GM12878 (cell line): Measurements from ENCODE around the gene TMEM44. TPM values are rescaled to one million over a fixed set of nuclear protein-coding genes. Genes with fewer than 3 reads are reported as not detected.

Experiments
- ATAC-seq: fragments of 200-7000 bp; cut with Tn5 transposase; 3 replicates; pipeline ENCODE4 v1.9.1; 2020; ENCODE audit warnings: mild to moderate bottlenecking, moderate library complexity
- BruUV-seq: library from RNA; stranded (reverse); fragments of 400-500 nt; replicated peaks from 2 replicates; lab custom pipeline; 2021; lab: Mats Ljungman, UMichigan
- CTCF ChIA-PET: fragments of 300-600 bp; sonication (Branson Sonifier 250); formaldehyde crosslinking; extraction: SDS; loops from one replicate; lab custom pipeline; 2021; ENCODE audit warnings: inconsistent platforms; lab: Yijun Ruan, JAX
- POLR2A ChIA-PET: fragments of 350-600 bp; formaldehyde crosslinking; extraction: SDS; loops from one replicate; lab custom pipeline; 2021; ENCODE audit warnings: inconsistent platforms; lab: Charles Lee
- RAD21 ChIA-PET: fragments of 300-600 bp; sonication (Branson Sonifier 250); formaldehyde crosslinking; loops from one replicate; lab custom pipeline; 2023; ENCODE audit warnings: antibody characterized with exemption; ENCODE audit not compliant: unreplicated experiment; lab: Charles Lee
- SMC1A ChIA-PET: fragments of 300-600 bp; sonication (Branson Sonifier 250); formaldehyde crosslinking; loops from one replicate; lab custom pipeline; 2023; ENCODE audit not compliant: unreplicated experiment, uncharacterized antibody; lab: Charles Lee
- DNase-seq: peaks from one replicate; pipeline ENCODE4 v3.0.0-alpha.2; 2011; ENCODE audit warnings: low read depth, low spot score
- FAIRE-seq: peaks from 3 replicates; lab custom pipeline; 2011; peaks lifted over from hg19 to GRCh38; lab: Jason Lieb, UNC
- H2AFZ ChIP-seq: 2 replicates; pipeline ENCODE4 v1.6.0; 2011; ENCODE audit warnings: low read depth, low read length, control low read depth; ENCODE audit not compliant: control insufficient read depth
- H3K27ac ChIP-seq: 2 replicates; pipeline ENCODE4 v1.5.1; 2011; ENCODE audit warnings: control low read depth; ENCODE audit not compliant: control insufficient read depth, insufficient read depth
- H3K27me3 ChIP-seq, 2 experiments: replicated peaks in 1 of 2; 2 replicates each; pipeline versions ENCODE4 v1.6.0 to v1.6.1; 2011; ENCODE audit warnings: low read length in 1 of 2; ENCODE audit not compliant: control insufficient read depth in 2 of 2, insufficient read depth in 2 of 2
- H3K36me3 ChIP-seq, 2 experiments: 2 replicates each; pipeline ENCODE4 v1.5.1; 2011; ENCODE audit warnings: low read length in 1 of 2; ENCODE audit not compliant: control insufficient read depth in 2 of 2, insufficient read depth in 2 of 2
- H3K4me1 ChIP-seq: 2 replicates; pipeline ENCODE4 v1.6.1; 2011; ENCODE audit warnings: mild to moderate bottlenecking, low read length, moderate library complexity, mixed read lengths; ENCODE audit not compliant: control insufficient read depth, insufficient read depth
- H3K4me2 ChIP-seq: 2 replicates; pipeline ENCODE4 v1.6.0; 2011; ENCODE audit warnings: control low read depth; ENCODE audit not compliant: control insufficient read depth, insufficient read depth
- H3K4me3 ChIP-seq: fragments of 200-600 bp; sonication (generic); 2 replicates; pipeline ENCODE4 v1.5.1; 2016
- H3K79me2 ChIP-seq: 2 replicates; pipeline ENCODE4 v1.6.0; 2011; ENCODE audit warnings: low read length; ENCODE audit not compliant: control insufficient read depth, insufficient read depth
- H3K9ac ChIP-seq: 2 replicates; pipeline ENCODE4 v1.8.0; 2011; ENCODE audit warnings: low read length, control low read depth, mixed read lengths; ENCODE audit not compliant: control insufficient read depth, insufficient read depth
- H3K9me3 ChIP-seq: replicated peaks from 3 replicates; pipeline ENCODE4 v1.5.1; 2011; ENCODE audit warnings: mild to moderate bottlenecking, low read length; ENCODE audit not compliant: control insufficient read depth, insufficient read depth
- H4K20me1 ChIP-seq: 2 replicates; pipeline ENCODE4 v1.6.0; 2011; ENCODE audit not compliant: control insufficient read depth, insufficient read depth
- BHLHE40 ChIP-seq, 2 experiments: fragments of 450-650 bp in 1 of 2; IDR thresholded peaks; 2 replicates each; pipeline ENCODE4 v1.6.1; 2011 to 2017; ENCODE audit warnings: low read depth in 2 of 2, borderline replicate concordance in 1 of 2, improper control_type of control experiment in 1 of 2, low read length in 1 of 2, mild to moderate bottlenecking in 1 of 2
- CTCF ChIP-seq, 3 experiments: IDR thresholded peaks in 2 of 3; conservative IDR thresholded peaks in 1 of 3; 2 replicates each; pipeline ENCODE4 v1.5.1; 2011; ENCODE audit warnings: low read depth in 3 of 3, low read length in 3 of 3, mild to moderate bottlenecking in 3 of 3, control low read depth in 2 of 3, moderate library complexity in 2 of 3, inconsistent platforms in 1 of 3, mixed read lengths in 1 of 3; ENCODE audit not compliant: control insufficient read depth in 2 of 3, insufficient read depth in 1 of 3; ENCODE audit errors: extremely low read depth in 1 of 3
- EGR1 ChIP-seq, 2 experiments: IDR thresholded peaks; 1 replicate in 1 of 2; 2 replicates in 1 of 2; pipeline ENCODE4 v1.6.1; 2011 to 2012; ENCODE audit warnings: low read depth in 2 of 2, low read length in 2 of 2, borderline replicate concordance in 1 of 2, mild to moderate bottlenecking in 1 of 2, moderate library complexity in 1 of 2
- KLF5 ChIP-seq: fragments of 450-650 bp; IDR thresholded peaks from 2 replicates; pipeline ENCODE4 v1.6.1; 2014; ENCODE audit warnings: mild to moderate bottlenecking; ENCODE audit not compliant: partially characterized antibody
- MYB ChIP-seq: fragments of 150-350 bp; IDR thresholded peaks from 2 replicates; pipeline ENCODE4 v1.6.1; 2014; ENCODE audit warnings: mild to moderate bottlenecking, low read depth, low read length, borderline replicate concordance
- NBN ChIP-seq: fragments of 450-650 bp; IDR thresholded peaks from 2 replicates; pipeline ENCODE4 v1.6.1; 2016
- NR2C1 ChIP-seq: fragments of 450-650 bp; IDR thresholded peaks from 2 replicates; pipeline ENCODE4 v1.6.1; 2017; ENCODE audit warnings: antibody characterized with exemption, mild to moderate bottlenecking, moderate library complexity
- PKNOX1 ChIP-seq: fragments of 450-650 bp; IDR thresholded peaks from 2 replicates; pipeline ENCODE4 v1.6.1; 2016; ENCODE audit warnings: mild to moderate bottlenecking
- RELA ChIP-seq: fragments of 450-650 bp; IDR thresholded peaks from 2 replicates; pipeline ENCODE4 v1.8.0; 2014; ENCODE audit warnings: borderline replicate concordance; ENCODE audit not compliant: partially characterized antibody
- SUPT20H ChIP-seq: IDR thresholded peaks from 2 replicates; pipeline ENCODE4 v1.6.1; 2011; ENCODE audit warnings: low read depth, mild to moderate bottlenecking, low read length, moderate library complexity, borderline replicate concordance; ENCODE audit not compliant: control insufficient read depth
- ZBED1 ChIP-seq: IDR thresholded peaks from 2 replicates; pipeline ENCODE4 v1.6.1; 2016; ENCODE audit warnings: borderline replicate concordance
- ZNF274 ChIP-seq: IDR thresholded peaks from one replicate; pipeline ENCODE4 v1.8.0; 2011; ENCODE audit not compliant: insufficient read length, insufficient read depth
- WGBS: methylation state at CpG from one replicate; pipeline ENCODE4 v1.1.6; 2016; ENCODE audit warnings: low lambda C conversion rate; ENCODE audit not compliant: insufficient replicate concordance, insufficient coverage; ENCODE audit errors: missing lambda C conversion rate; 5-methylcytosine and 5-hydroxymethylcytosine counted together
- in situ Hi-C: fragments of 300-500 bp; cut with MboI; formaldehyde crosslinking; loops from 9 replicates; pipeline ENCODE4 v1.14.3; 2018; ENCODE audit warnings: mixed read lengths
- intact Hi-C: fragments of 100-400 bp; cut with micrococcal nuclease; formaldehyde crosslinking; loops from one replicate; pipeline ENCODE4 v1.14.2; 2022; ENCODE audit not compliant: unreplicated experiment
- polyA plus RNA-seq, 11 experiments: library from polyadenylated mRNA; depleted of rRNA in 4 of 11; unstranded in 6 of 11; stranded (reverse) in 5 of 11; fragments of >200 nt; fragmentation: Nextera tagmentation in 4 of 11; fragmentation: Illumina TruSeq in 1 of 11; extraction: Ambion mirVana in 4 of 11; extraction: Trizol in 1 of 11; gene quantifications; 1 replicate in 1 of 11; 2 replicates in 10 of 11; pipeline versions ENCODE4 v1.2.1 to v1.2.3, GENCODE V29; 2011 to 2016; ENCODE audit warnings: inconsistent platforms in 2 of 11, missing spikeins in 2 of 11, low read depth in 1 of 11
- total RNA-seq, 4 experiments: library from RNA; depleted of rRNA in 3 of 4; stranded (reverse); fragments of >200 nt in 3 of 4; fragmentation: Illumina TruSeq in 1 of 4; extraction: Trizol in 1 of 4; gene quantifications; 2 replicates each; pipeline versions ENCODE4 v1.2.1 to v1.2.3, GENCODE V29; 2013 to 2021

The TMEM44 gene
- total and polyA plus RNA-seq, 10 of the 15 experiments (the other 5 are each of a cell fraction or from before 2014, with no cell fraction given) = 0.57 to 8.3 (median 3.6) TPM

- no peak for TF ChIP-seq CTCF (IDR thresholded peaks at IDR 0.05 in 2 of 3, conservative IDR thresholded peaks at IDR 0.05 in 1 of 3; ENCODE audit: control insufficient read depth in 2 of 3, extremely low read depth in 1 of 3, insufficient read depth in 1 of 3, low read depth in 3 of 3, low read length in 3 of 3)
- TF ChIP-seq ZBED1 = no peak
- TF ChIP-seq MYB = no peak
Measured at GRCh38 chr3:194555175-194556062, 77.8 kb downstream of the TMEM44 start (continued).

- no peak for DNase-seq
- H3K9me3 ChIP-seq = no peaks in the 10 kb centered on the region
- ChIA-PET RAD21 (no interaction called here), SMC1A (no interaction called here), POLR2A (no interaction called here), CTCF (interaction anchor here (0.9 kb wide), 1 partner anchor 19 kb away, joined by 3 read pairs; no protein-coding TSS in a partner anchor)
- H3K4me1 ChIP-seq = no peaks in the 10 kb centered on the region
- intact Hi-C loops (no loop called here), in situ Hi-C loops (no loop called here)
- no peak overlapping the region for H3K27ac ChIP-seq
- no peak overlapping the region for H2AFZ ChIP-seq
- TF ChIP-seq RELA = no peak
- no peak for TF ChIP-seq SUPT20H
- TF ChIP-seq NBN = no peak
- no peak for TF ChIP-seq BHLHE40 (IDR thresholded peaks at IDR 0.05; ENCODE audit: borderline replicate concordance in 1 of 2, low read depth in 2 of 2, low read length in 1 of 2)
- no peak for TF ChIP-seq PKNOX1
- TF ChIP-seq EGR1 (IDR thresholded peaks at IDR 0.05; ENCODE audit: borderline replicate concordance in 1 of 2, low read depth in 2 of 2, low read length in 2 of 2) = no peak
- no peak for TF ChIP-seq ZNF274
- no peak for TF ChIP-seq NR2C1
- TF ChIP-seq KLF5 = no peak
- H3K9ac ChIP-seq = no peak overlapping the region
- H3K4me2 ChIP-seq = no peak overlapping the region
- H3K79me2 ChIP-seq = no peaks in the 10 kb centered on the region
- no peak for ATAC-seq
- H3K4me3 ChIP-seq = no peak overlapping the region
- no peak for FAIRE-seq
- BruUV-seq = no TSS peak
- no peaks in the 10 kb centered on the region for H3K36me3 ChIP-seq
- H3K27me3 ChIP-seq = no peaks in the 10 kb centered on the region
- H4K20me1 ChIP-seq = no peaks in the 10 kb centered on the region
- 78% methylated on average over 10 of the region's 10 CpGs for WGBS
Measured at GRCh38 chr3:194554473-194555123, 78.6 kb downstream of the TMEM44 start.
